PC-3 (cell line): Measurements from ENCODE around the gene ARHGAP22. TPM values are rescaled to one million over a fixed set of nuclear protein-coding genes. Genes with fewer than 3 reads are reported as not detected.

Source experiments
- ATAC-seq: fragments of 200-7000 bp; cut with Tn5 transposase; 2 replicates; pipeline ENCODE4 v1.9.1; 2020; ENCODE audit warnings: mild to moderate bottlenecking, moderate library complexity
- BruUV-seq: library from RNA; stranded (reverse); fragments of 400-500 nt; replicated peaks from 2 replicates; lab custom pipeline; 2021; lab: Mats Ljungman, UMichigan
- CTCF ChIA-PET: fragments of 300-600 bp; sonication (Branson Sonifier 250); formaldehyde crosslinking; loops from one replicate; lab custom pipeline; 2022; ENCODE audit warnings: antibody characterized with exemption; lab: Charles Lee
- POLR2A ChIA-PET: fragments of 300-600 bp; sonication (Branson Sonifier 250); formaldehyde crosslinking; loops from one replicate; lab custom pipeline; 2022; ENCODE audit warnings: antibody characterized with exemption; ENCODE audit not compliant: unreplicated experiment; lab: Charles Lee
- DNase-seq: peaks from one replicate; pipeline ENCODE4 v3.0.0-alpha.2; 2015
- H2AFZ ChIP-seq: fragments of 300-600 bp; sonication (generic); 2 replicates; pipeline ENCODE4 v1.6.0; 2016; ENCODE audit warnings: antibody characterized with exemption, low read length
- H3F3A ChIP-seq: fragments of 300-600 bp; sonication (generic); one replicate; pipeline ENCODE4 v1.6.0; 2017; ENCODE audit warnings: antibody characterized with exemption, low read length, control low read depth, mild to moderate bottlenecking; ENCODE audit not compliant: unreplicated experiment
- H3K27ac ChIP-seq: fragments of 300-600 bp; sonication (generic); 2 replicates; pipeline ENCODE4 v1.5.1; 2016; ENCODE audit warnings: mild to moderate bottlenecking, low read length
- H3K27me3 ChIP-seq: fragments of 300-600 bp; sonication (generic); 2 replicates; pipeline ENCODE4 v1.6.1; 2016; ENCODE audit warnings: low read length, mixed read lengths
- H3K36me3 ChIP-seq: fragments of 300-600 bp; sonication (generic); 2 replicates; pipeline ENCODE4 v1.6.1; 2016; ENCODE audit warnings: low read depth, mixed run types, low read length, mixed read lengths
- H3K4me1 ChIP-seq: fragments of 300-600 bp; sonication (generic); 2 replicates; pipeline ENCODE4 v1.5.1; 2016; ENCODE audit warnings: low read length; ENCODE audit not compliant: insufficient read depth
- H3K4me2 ChIP-seq: fragments of 300-600 bp; sonication (generic); 2 replicates; pipeline ENCODE4 v1.6.0; 2016; ENCODE audit warnings: low read length
- H3K4me3 ChIP-seq: fragments of 300-600 bp; sonication (generic); 2 replicates; pipeline ENCODE4 v1.5.1; 2016; ENCODE audit warnings: mild to moderate bottlenecking, low read length, mixed read lengths
- H3K79me2 ChIP-seq: fragments of 300-600 bp; sonication (generic); 2 replicates; pipeline ENCODE4 v1.6.1; 2017; ENCODE audit warnings: low read length, mixed read lengths
- H3K9ac ChIP-seq: fragments of 300-600 bp; sonication (generic); 2 replicates; pipeline ENCODE4 v1.6.0; 2016; ENCODE audit warnings: mild to moderate bottlenecking, low read length
- H3K9me2 ChIP-seq: fragments of 300-600 bp; sonication (generic); replicated peaks from 2 replicates; pipeline ENCODE4 v1.6.1; 2016; ENCODE audit warnings: mixed run types, low read length, mixed read lengths
- H3K9me3 ChIP-seq: fragments of 300-600 bp; sonication (generic); 2 replicates; pipeline ENCODE4 v1.6.1; 2016; ENCODE audit warnings: low read length, mixed read lengths
- H4K20me1 ChIP-seq: fragments of 300-600 bp; sonication (generic); 2 replicates; pipeline ENCODE4 v1.6.1; 2016; ENCODE audit warnings: low read length, mixed read lengths
- CTCF ChIP-seq: fragments of 300-600 bp; sonication (generic); conservative IDR thresholded peaks from 2 replicates; pipeline ENCODE4 v1.5.1; 2017; ENCODE audit warnings: antibody characterized with exemption, low read depth, mild to moderate bottlenecking, low read length
- EZH2 ChIP-seq: fragments of 300-600 bp; sonication (generic); IDR thresholded peaks from one replicate; pipeline ENCODE4 v1.6.1; 2017; ENCODE audit warnings: antibody characterized with exemption, mild to moderate bottlenecking, low read length; ENCODE audit not compliant: unreplicated experiment
- EZH2phosphoT487 ChIP-seq: fragments of 300-600 bp; sonication (generic); IDR thresholded peaks from 2 replicates; pipeline ENCODE4 v1.6.1; 2018; ENCODE audit warnings: mild to moderate bottlenecking, antibody characterized with exemption, low read length, borderline replicate concordance
- intact Hi-C: fragments of 100-400 bp; cut with micrococcal nuclease; formaldehyde crosslinking; loops from 2 replicates; pipeline ENCODE4 v1.9.0; 2023
- total RNA-seq: library from RNA; depleted of rRNA; stranded (reverse); fragments of >200 nt; gene quantifications from 2 replicates; pipeline ENCODE4 v1.2.3, GENCODE V29; 2014

Gene ARHGAP22
- total RNA-seq, 1 experiment from 2014 or later: 12.2 TPM

GRCh38 chr10:48547061-48547895 lies 57.6 kb downstream of the ARHGAP22 start:
- Histone ChIP-seq H4K20me1 (no peaks in the 10 kb centered on the region), H3K36me3 (no peaks in the 10 kb centered on the region), H3K79me2 (no peaks in the 10 kb centered on the region), H3K4me1 (no peaks in the 10 kb centered on the region), H3K9me2 (no peaks in the 10 kb centered on the region), H3K4me2 (no peak overlapping the region), H3K4me3 (no peak overlapping the region), H2AFZ (no peak overlapping the region), H3F3A (no peaks in the 10 kb centered on the region), H3K27me3 (no peaks in the 10 kb centered on the region), H3K9ac (no peak overlapping the region), H3K9me3 (no peaks in the 10 kb centered on the region), H3K27ac (no peak overlapping the region)
- DNase-seq (no peak), ATAC-seq (no peak)
- ChIA-PET CTCF (interaction anchor here (0.8 kb wide), 1 partner anchor 109 kb away, joined by 9 read pairs; no protein-coding TSS in a partner anchor), POLR2A (no interaction called here)
- BruUV-seq: no TSS peak
- TF ChIP-seq EZH2phosphoT487 (no peak), CTCF (no peak), EZH2 (no peak)
- intact Hi-C loops: no loop called here

GRCh38 chr10:48545462-48546145 lies 59.3 kb downstream of the ARHGAP22 start:
- DNase-seq (no peak), ATAC-seq (no peak)
- H3F3A ChIP-seq: no peaks in the 10 kb centered on the region
- no peak overlapping the region for H3K4me3 ChIP-seq
- no peaks in the 10 kb centered on the region for H3K27me3 ChIP-seq
- ChIA-PET CTCF (no interaction called here), POLR2A (no interaction called here)
- TF ChIP-seq CTCF (no peak), EZH2phosphoT487 (no peak), EZH2 (no peak)
- intact Hi-C loops: no loop called here
- H3K9me3 ChIP-seq: no peaks in the 10 kb centered on the region
- no peak overlapping the region for H3K4me2 ChIP-seq
- no peak overlapping the region for H3K9ac ChIP-seq
- no peak overlapping the region for H3K27ac ChIP-seq
- H3K4me1 ChIP-seq: no peaks in the 10 kb centered on the region
- no peaks in the 10 kb centered on the region for H3K79me2 ChIP-seq
- H2AFZ ChIP-seq: no peak overlapping the region
- no peaks in the 10 kb centered on the region for H4K20me1 ChIP-seq
- H3K9me2 ChIP-seq: no peaks in the 10 kb centered on the region
- no peaks in the 10 kb centered on the region for H3K36me3 ChIP-seq
- BruUV-seq: no TSS peak
